GM21619 (cell line): ENCODE results near the gene IL1RL1.
A peak's percentile ranks its signal among the peaks of the same experiment; 100 is the strongest.

Experiments used
- ATAC-seq: cut with Tn5 transposase; IDR thresholded peaks from one replicate; pipeline ENCODE4 v1.9.1; 2021; ENCODE audit not compliant: unreplicated experiment

The IL1RL1 gene

DNA sequence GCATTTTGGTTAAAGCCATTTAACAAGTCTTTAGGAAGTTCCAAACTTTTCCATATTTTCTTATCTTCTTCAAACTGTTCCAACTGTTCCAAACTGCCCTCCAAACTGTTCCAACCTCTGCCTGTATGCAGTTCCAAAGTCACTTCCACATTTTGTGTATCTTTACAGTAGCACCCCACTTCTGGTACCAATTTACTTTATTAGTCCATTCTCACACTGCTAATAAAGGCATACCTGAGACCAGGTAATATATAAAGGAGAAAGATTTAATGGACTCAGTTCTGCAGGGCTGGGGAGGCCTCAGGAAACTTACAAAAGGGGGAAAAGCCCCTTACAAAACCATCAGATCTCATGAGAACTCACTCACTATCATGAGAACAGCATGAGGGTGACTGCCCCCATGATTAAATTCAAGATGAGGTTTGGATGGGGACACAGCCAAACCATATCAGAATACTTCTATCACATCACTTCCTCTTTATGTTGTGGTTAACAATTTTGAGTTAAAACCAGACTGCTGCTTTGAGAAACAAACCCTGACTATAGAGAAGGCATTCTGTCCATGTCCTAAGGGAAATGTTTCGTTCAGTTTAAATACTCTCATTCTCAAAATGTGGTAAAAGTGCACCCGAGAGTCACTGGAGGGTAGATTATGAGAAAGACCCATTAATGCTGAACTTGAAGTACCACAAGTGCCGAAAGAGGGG lies 55.2 kb downstream of the IL1RL1 start:
- ATAC-seq, result peak; percentile 73

DNA sequence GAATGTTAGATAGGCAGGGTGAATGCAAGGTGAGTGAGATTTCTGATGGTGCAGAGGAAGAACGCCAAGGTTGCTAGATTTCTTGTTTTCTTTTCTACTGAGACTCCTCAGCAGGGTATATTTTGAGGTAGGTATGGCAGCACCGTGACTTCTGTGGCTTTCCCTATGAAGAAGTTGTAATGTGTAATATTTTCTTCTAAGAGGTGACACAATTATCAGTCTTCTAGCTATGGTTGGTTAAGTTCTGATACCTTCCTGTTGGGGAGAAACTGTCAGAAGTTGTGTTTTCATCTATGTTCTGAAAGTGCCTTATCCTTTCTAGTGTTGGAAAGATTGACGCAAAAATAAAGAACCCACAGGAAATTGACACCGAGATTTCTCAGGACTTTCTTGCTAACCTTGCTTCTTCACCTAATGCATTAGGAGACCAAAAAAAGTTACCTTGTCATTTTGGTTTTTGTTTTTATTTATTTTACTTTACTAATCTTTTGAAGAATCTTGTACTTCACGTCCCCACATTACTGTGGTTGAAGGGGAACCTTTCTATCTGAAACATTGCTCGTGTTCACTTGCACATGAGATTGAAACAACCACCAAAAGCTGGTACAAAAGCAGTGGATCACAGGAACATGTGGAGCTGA lies 56.1 kb downstream of the IL1RL1 start:
- peak; percentile 60 for ATAC-seq

DNA sequence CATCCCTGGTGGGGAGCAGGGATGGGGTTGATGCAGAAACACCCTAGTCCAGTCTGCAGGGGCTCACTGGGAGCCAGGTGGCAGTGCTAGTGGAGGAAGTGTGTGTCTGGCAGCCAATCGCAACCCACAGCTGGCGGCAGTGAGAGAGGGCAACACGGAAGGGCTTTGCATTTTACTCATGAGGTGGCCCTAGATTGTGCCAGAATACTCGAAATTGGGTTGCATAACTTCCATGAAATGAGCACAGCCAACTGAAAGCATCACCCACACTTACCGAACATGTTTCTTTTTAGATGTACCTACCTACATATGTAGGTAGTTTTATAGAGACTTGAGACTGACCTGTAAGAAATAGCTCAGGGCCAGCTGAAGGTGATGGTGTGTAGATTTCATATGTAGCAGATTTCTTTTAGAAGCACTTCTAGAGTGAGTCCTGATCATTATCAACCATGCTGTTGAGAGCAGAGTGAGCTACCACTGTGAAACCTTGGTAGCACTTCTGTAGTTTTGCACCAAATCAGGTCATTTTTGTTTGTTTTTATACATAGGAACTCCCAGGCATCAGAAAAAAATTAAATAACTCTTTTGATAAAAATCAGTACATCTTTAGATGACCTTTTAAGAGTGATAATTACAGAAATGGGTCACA lies 57.2 kb downstream of the IL1RL1 start:
- ATAC-seq, result no peak

DNA sequence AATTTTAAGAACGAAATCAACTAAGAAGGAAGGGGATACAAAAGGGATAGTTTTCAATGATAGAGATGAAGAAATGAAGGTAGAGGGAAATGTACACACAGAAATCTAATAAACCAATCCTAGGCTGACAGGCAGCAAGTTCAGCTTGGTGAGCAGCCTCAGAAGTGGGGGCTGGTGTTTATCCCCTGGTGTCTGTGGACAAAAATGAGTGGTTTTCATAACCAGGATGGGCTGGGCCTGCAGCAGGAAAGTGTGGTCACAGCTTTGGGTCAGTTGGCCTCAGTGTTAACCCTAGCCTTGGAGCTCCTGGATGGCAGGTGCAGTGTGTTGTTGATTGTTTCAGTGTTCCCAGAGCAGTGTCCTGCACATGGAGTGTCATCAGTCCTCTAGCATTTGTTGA lies 58.5 kb downstream of the IL1RL1 start:
- no peak for ATAC-seq

GRCh38 chr2:102376052-102376591 lies 64.8 kb downstream of the IL1RL1 start:
- no peak for ATAC-seq

DNA sequence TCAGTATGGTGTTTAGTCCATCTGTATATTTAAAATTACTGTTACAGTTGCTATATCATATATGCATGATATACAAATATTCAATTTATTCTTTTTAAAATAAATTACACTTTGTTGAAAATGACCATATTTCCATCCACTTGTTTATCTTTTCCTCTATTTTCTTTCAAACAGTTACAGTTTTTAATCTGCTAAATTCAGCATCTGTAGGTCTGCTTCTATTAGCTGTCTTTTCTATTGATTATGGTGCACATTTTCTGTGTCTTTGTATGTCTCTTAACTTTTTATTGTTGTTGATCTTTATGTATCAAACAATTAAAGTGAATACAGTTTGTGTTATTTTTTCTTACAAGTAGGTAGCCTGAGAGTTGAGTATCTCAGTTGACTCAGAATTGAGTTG lies 72.4 kb downstream of the IL1RL1 start:
- ATAC-seq, result no peak

DNA sequence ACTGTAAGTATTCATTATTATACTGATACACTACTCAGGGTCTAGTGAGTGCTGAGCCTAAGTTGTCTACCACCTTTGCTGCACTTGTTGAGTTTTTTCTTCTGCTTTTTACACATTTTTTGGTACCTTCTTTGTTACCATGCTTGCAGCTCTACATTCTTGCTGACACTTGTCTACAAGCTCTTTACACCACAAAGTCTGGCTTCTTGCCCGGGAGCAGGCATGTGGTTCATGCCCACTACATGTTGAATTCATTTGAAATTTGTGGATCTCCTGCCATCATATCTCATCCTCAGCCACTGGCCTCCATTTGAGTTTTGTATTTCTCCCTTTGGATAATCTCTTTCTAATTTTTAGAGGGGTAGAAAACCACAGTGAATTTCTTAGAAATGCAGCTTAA lies 74.2 kb downstream of the IL1RL1 start:
- no peak for ATAC-seq

- ATAC-seq, result no peak
Measured at GRCh38 chr2:102386004-102386403, 74.6 kb downstream of the IL1RL1 start.

DNA sequence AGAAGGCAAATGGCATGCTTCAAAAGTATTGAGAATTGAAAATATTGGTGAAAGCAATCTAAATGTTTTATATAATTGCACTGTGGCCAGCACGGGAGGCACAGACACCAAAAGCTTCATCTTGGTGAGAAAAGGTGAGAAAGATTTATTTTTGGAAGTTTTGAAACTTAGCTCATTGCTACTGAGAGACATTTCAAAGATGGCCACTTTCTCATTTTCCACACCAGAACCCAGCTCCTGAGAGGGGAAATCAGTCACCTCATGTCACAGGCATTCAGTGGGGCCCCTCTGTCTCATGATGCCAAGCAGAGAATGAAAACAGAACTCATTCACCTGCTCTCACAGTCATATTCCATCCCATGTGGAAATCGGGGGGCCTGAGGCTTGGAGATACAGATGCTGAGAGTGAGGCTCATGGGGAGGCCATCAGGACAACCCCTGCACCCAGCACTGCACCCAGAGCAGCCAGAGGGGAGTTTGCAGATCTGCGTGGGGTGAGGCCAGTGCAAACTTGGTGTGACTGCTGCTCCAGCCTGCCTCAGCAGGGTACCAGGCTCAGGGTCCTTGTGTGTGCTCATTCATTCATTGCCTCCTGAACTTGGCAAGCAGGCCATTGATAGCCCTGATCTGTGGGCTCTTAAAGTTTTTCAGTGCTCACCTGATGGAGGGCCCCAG lies 75.6 kb downstream of the IL1RL1 start:
- no peak for ATAC-seq

GRCh38 chr2:102387763-102388546 lies 76.6 kb downstream of the IL1RL1 start:
- no peak for ATAC-seq

DNA sequence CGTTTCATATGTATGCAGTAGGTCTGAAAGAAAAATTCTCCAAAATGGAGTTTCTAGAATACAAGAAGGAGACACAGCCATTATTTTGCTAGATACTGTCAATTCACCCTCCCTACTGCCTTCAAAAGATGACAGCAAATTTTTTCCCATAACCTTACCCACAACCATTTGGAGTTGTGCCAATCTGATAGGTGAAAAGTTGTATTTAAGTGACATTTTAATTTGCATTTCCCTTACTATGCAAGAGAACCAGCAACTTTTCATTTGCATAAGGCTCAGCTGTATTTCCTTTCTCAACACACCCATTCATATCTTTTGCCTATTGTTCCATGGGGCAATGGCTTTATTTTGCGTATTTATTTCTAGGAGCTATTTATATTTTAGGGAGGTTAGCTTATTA lies 80.2 kb downstream of the IL1RL1 start:
- ATAC-seq, result no peak

DNA sequence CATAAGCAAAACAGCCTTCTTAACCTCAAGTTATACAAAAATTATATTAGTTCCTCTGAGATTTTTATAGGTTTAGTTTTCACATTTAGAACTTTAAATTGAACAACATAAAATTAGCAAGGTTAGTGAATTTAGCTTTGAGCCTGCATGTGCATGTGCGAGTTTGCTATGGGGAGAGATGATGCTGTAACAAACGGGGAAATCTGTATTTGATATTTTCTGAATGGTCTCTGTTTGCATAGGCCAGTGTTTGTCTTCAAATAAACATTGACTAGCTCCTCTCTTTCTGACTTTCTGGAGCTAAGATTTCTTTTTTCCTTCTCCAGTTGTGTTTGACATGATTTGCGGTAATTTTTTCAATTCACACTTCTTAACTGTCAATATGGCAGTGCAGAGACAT lies 80.7 kb downstream of the IL1RL1 start:
- no peak for ATAC-seq

DNA sequence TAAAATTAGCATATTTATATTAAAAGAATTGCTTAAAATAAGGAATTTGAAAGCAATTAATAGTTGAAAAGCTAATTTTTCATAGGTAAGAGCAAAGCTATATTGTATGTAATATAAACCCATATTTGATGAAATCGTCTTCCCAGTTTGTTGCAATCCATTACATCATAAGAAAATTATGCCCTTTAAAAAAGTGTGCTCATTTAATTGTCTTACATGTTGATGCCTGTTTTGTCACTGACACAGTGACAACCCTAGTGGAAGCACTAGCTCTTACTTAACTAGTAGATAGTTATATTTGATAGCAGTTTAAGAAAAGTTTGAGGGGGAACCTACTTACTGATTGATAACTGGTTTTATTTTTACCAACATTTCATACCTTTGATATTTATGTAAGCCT lies 81.6 kb downstream of the IL1RL1 start:
- no peak for ATAC-seq

DNA sequence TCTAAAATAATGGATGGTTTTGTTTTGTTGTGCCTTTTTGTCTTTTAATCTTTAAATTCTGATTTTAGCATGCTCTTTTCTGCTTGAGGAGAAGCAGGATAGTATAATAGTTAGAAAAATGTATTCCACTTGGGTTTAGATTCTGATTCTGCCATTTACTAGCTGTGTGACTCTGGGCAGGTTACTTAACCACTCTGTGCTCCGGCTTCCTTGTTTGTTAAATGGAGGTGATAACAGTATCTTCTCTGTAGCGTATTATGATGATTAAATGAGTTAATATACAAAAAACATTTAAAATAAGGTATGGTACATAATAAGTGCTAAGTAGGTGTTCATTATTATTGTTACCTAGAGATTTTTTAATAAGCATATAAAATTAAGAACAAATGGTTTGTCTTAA lies 84.6 kb downstream of the IL1RL1 start:
- no peak for ATAC-seq

GRCh38 chr2:102397209-102397608 lies 85.8 kb downstream of the IL1RL1 start:
- ATAC-seq, result no peak

- no peak for ATAC-seq
Measured at GRCh38 chr2:102399499-102400141, 88.3 kb downstream of the IL1RL1 start.

- ATAC-seq, result no peak
Measured at GRCh38 chr2:102401456-102401855, 90.1 kb downstream of the IL1RL1 start.
